GM19351 (cell line): ENCODE results near the gene OTOR.

Experiments used
- ATAC-seq: cut with Tn5 transposase; IDR thresholded peaks from one replicate; pipeline ENCODE4 v1.9.1; 2021; ENCODE audit warnings: mild to moderate bottlenecking, moderate library complexity; ENCODE audit not compliant: unreplicated experiment

The OTOR gene

DNA sequence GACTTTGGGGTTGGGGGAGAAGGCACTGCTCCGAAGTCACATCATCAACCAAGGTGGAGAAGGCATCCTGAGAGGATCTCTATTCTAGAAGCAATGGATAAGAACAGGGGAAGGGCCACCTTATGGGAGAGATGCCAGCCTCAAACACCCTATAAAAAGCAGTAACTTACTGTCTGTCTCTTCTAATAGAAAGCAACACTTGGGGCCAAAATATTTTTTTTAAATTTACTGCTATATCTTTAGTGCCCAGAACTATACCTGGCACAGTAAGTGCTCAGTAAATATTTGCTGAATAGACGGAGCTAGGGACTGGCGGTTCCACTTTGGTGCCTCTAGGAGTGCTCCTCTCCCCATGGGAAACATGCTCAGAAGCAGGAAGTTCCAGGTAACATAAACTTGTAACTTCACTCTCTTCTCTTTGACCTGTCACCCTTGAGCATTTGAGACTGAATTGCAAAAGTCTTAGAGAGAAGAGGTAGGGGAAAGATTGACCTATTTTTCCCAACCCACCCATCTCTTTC lies 807 bp upstream of the OTOR start:
- ATAC-seq = no peak

DNA sequence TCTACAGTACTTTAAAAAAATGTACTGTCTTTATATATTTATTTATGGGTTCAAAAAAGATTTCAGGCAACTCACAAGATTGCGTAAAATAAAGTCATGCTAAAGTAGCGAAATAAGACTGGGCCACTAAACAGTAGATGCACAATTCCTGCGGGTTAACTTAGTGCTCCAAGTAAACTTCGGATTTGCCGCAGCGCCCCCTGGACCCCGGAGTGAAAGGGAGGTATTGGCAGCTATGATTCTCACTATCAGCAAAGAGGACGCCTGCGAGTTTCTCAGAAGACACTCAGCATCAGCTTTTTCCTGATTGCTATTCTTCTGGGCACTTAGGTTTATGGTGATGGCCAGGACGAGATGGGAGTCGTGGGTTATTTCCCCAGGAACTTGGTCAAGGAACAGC lies 1.4 kb downstream of the OTOR start:
- ATAC-seq = no peak

DNA sequence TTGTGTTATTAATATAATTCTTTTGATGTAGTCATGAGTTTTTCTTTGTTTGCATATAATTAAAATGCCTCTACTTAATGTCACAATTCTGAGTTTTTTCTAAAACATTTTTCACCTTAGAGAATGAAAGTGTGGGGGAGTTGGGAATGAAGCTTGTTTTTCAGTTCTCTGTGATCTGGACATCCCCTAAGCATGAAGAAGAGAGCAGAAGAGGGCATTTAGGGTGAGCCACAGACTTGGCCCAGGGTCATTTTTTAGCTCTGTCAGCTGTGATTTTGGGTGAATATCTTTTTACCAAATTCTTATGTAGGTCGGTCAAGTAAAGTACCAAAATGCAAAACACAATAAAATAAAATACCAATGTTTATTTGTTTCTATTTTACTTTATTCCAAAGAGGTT lies 3.9 kb downstream of the OTOR start:
- ATAC-seq = no peak

DNA sequence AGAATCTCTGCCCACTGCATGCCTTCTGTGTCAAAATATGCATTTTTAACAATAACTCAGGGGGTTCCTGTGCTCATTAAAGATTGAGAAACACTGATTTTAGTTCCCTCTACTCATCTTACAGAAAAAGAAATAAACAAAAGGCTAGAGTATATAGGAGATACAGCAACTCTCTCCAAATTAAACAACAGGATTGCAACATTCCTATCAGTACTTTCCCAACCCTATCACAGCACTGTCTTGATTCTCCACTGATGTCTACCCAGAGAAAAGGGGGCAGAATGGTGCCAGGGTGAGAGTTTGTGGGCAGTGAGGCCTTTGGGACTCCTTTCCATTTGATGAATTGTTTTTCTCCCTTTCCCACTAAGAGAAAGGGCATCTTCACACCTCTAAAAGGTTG lies 4.7 kb downstream of the OTOR start:
- no peak for ATAC-seq

DNA sequence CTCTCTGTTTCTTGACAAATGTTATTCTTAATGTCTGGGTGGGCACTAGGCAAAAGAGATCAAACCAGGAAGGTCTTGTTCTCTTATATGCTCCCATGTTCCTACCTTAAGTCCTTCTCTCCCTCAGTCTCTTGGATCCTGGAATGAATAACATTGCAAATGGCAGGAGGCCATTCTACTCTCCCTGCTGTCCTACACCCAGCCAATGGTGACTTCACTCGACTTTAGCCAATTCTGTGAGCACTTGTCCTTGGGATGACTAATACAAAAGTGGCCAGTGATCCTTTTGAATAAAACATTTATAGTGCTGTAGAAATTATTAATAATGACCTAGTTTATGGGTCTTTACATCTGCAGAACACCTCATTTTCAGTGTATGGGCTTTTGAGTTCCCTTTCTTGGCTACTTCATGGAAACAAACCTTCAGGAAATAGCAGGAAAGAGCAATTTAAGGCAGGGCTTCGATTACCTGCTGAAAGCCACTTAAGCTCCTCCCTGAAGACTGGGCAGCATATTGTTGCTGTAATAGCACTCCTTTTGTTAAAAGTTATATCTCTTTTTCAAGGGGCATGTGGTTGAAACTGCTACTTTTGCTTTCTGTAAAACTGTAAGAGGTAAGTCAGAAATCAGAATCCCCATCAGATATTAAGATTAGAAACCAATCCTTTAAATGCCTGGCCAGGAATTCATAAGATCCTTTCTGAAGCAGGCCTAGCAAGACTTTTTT lies 10.5 kb downstream of the OTOR start:
- peak; percentile 68 for ATAC-seq

DNA sequence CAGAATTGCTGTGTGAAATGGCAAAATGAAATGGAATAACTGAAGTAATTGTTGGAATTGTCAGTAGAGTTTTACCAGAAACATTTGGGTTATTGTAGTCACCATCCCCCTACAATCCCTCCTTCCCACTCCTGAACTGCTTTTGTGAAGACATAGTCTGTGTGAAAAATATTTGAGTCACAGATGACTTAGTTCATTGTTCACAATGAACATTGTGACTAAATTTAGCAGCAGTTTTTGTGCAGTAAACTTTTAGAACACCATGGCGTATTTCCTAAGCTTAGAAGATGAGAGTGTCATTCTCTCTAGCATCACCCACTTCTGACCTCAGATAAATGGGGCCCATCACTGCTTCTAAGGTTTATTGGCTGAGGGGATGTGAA lies 11.0 kb downstream of the OTOR start:
- ATAC-seq = peak; percentile 9

DNA sequence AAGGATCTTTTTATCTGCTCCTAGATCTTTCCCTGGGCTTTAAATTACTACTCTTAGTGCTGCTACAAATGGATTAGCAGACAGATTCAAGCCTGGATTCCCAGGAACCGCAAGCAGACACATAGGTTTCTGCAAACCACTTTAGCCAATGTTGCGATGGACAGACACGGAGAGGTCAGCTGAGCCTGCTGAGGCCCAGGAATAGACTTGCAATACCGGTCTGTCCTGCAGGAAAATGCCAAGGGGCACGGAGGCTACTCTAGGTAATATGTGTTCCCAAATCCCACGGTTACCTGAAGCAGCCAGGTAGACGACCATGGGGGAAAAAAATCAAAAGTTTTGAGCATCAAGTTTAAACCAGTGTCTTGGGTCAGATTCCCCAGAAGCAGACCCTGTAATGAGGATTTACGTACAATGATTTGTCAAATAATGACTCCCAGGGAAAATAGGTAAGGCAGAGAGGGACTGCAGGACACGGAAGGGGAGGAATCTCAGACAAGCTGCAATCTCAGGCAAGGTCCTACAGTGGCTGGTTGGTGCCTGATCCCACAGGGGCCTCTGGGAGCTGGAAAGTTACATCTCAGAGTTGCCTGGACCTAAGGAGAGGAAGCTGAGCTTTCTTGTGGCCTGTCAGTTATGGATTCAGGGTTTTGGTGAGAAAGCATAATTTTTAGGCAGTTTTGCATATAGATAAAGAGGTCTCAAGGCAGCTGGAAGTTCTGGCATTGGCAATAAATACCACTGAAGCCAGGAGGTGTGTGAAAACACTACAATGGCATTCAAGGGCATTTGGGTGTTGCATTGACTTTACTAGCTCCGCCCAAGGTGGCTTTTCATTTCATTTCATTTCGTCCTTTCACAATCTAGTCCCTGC lies 12.5 kb downstream of the OTOR start:
- ATAC-seq = peak; percentile 16

DNA sequence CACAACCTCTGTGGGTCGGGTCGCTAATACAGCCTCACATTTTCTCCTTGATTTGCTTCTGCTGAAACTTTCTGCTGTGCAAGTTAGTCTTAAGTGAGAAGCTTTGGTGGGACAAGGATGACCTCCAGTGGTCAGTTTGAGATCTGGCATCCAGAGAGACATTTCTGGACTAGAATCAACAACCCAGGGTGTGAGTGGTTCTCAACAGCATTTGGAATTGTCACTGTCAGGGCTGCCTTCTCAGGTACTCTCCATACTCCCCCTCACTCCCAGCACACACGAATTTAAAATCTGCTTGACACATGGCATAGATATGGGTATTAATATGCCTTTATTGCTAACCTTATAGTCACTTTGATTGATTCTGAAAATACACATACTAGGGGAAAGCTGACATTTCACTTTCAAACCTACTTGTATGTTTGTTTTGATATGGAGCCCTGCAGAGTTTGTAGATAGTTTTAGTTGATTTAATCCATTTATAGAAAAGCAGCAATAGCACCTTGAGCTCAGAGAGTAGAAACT lies 13.2 kb downstream of the OTOR start:
- ATAC-seq = peak; percentile 76

DNA sequence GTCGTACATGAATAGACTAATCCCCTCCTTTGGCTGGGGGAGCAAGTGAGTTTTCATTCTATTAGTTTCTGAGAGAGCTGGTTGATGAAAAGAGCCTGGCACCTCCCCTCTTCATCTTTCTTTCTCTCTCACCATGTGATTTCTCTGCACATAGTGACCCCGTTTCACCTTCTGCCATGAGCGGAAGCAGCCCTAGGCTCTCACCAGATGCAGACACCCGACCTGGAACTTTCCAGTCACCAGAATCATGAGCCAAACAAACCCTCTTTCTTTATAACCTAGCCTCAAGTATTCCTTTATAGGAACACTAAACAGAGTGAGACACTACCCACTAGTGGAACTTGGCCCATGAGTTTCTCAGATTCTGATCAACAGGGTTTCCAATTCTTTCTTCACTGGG lies 16.4 kb downstream of the OTOR start:
- ATAC-seq = no peak

DNA sequence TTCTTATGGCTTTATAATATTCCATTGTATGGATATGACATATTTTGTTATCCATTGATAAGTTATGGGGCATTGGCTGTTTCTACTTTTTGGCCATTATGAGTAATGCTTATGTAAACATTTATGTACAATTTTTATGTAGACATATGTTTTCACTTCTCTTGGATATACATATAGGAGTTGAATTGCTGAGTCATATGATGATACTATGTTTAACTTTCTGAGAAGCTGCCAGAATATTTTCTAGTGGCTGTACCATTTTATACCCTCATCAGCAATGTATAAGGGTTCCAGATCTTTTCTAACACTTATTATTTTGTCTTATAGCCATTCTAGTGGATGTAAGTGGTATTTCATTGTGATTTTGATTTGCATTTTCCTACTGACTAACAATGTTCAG lies 23.1 kb downstream of the OTOR start:
- no peak for ATAC-seq

DNA sequence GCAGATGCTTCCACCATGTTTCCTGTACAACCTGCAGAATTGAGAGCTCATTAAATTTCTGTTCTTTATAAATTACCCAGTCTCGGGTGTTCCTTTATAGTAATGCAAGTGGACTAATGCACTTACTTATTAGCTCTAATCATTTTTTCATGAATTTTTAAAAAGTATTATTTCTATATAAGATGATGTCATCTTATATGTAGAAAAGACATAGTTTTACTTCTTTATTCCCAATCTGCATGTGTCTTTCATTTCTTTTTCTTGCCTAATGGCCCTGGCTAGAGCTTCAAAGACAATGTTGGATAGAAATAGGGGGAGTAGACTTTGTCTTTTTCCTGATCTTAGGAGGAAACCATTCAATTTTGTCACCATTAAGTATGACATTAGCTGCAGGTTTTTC lies 27.8 kb downstream of the OTOR start:
- no peak for ATAC-seq

DNA sequence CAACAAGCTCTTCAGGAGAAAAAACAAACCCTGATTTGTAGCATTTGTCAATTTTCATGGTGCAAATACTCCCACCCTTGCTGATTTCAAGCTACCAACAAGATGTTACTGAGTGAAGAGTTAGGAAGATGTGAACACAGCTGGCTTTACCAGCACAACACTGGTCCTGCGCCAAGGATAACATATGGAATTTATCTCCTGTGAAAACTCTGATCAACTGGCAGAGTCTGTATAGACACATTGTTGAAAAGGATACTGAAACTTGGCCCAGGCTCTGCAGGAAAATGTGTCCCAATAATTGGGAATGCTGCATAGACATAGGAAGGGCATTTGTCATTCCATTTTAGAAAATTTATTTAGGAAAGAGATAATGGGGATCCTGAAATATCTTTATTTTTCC lies 29.0 kb downstream of the OTOR start:
- no peak for ATAC-seq

DNA sequence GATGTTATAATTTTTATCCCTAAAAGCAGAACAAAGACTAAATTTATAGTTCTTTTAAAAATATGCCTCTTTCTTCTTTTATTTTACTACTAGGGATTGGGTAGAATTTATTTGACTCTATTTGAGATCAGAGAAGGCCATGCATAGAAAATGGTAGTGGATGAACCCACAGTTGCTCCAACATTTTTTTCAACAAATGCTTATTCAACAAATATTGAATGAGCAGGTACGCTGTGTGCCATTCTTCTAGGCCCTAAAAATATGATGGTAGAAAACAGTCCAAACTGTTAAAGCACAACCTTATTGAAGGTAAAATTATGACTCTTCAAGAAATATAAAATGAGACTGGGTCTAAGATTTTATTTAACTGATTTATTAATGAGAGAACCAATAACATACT lies 30.0 kb downstream of the OTOR start:
- no peak for ATAC-seq

DNA sequence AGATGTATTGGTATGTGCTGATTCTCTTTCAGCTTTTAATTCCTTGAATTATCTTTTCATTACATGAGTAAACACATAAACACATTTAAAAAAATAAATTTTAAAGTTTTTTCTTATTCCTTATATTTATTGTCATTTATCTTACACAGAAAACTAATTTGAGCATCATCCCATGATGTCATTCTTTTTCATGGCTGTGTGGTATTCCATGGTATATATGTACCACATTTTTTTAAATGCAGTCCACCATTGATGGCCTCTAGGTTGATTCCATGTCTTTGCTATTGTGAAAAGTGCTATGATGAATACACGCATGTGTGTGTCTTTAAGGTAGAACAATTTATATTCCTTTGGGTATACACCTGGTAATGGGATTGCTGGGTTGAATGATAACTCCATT lies 33.3 kb downstream of the OTOR start:
- no peak for ATAC-seq

DNA sequence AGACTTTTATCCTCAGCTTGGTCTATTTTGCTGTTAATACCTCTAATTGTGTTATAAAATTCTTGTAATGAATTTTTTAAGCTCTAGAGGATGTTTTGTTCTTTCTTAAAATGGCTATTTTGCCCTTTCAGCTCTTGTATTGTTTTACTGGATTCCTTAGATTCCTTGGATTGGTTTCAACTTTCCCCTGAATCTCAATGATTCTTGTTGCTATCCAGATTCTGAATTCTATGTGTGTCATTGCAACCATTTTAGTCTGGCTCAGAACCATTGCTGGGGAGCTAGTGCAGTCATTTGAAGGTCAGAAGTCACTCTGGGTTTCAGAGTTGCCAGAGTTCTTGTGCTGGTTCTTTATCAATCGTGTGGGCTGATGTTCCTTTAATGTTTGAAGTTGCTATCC lies 37.1 kb downstream of the OTOR start:
- no peak for ATAC-seq
